Stimulated activated naive B cell treated with anti-CD40 and anti-IgM and Interleukin-4, amounts not matched to agents 10 μg/mL and 1 μg/mL and 100 μg/mL, for 72 hours (primary cell): ENCODE measurements around the gene ZSCAN2.

Experiments used
- ATAC-seq, 2 donors: fragments of 150-1000 bp; cut with Tn5 transposase; replicated peaks; 2 replicates each; pipeline ENCODE4 v1.10.0; 2021; ENCODE audit warnings: moderate library complexity in 1 of 2
- DNase-seq: peaks from one replicate; pipeline ENCODE4 v3.0.0; 2021
- H3K27ac Mint-ChIP-seq: one replicate; pipeline ENCODE4 v1.8.0; 2022; ENCODE audit warnings: mild to moderate bottlenecking, mixed read lengths
- H3K27me3 Mint-ChIP-seq, 2 donors: one replicate each; pipeline ENCODE4 v1.8.0; 2022; ENCODE audit warnings: mixed read lengths in 2 of 2
- H3K36me3 Mint-ChIP-seq, 2 donors: one replicate each; pipeline ENCODE4 v1.8.0; 2022; ENCODE audit warnings: mixed read lengths in 2 of 2, mild to moderate bottlenecking in 1 of 2
- H3K4me1 Mint-ChIP-seq, 2 donors: one replicate each; pipeline ENCODE4 v1.8.0; 2022; ENCODE audit warnings: mixed read lengths in 2 of 2, mild to moderate bottlenecking in 1 of 2
- H3K4me3 Mint-ChIP-seq, 2 donors: one replicate each; pipeline ENCODE4 v1.8.0; 2022; ENCODE audit warnings: mild to moderate bottlenecking in 2 of 2, mixed read lengths in 2 of 2, moderate library complexity in 1 of 2
- H3K9me3 Mint-ChIP-seq, 2 donors: one replicate each; pipeline ENCODE4 v1.8.0; 2022; ENCODE audit warnings: mixed read lengths in 2 of 2, mild to moderate bottlenecking in 1 of 2

ZSCAN2 gene

GRCh38 chr15:84658080-84658787 is 57.4 kb downstream of the ZSCAN2 start, which contains the start of gene NMB:
TSS of gene NMB (minus strand) at chr15:84658199. CDS start at chr15:84658152, 47 bp downstream.
- peak within 1 kb of the TSS; percentile 81 to 84 for H3K4me3 Mint-ChIP-seq
- no peaks in the 10 kb centered on the region for H3K9me3 Mint-ChIP-seq
- H3K4me1 Mint-ChIP-seq = peaks cover 22 to 48% of the 10 kb centered on the region in 2 donors

GRCh38 chr15:84658788-84659411 is 58.1 kb downstream of the ZSCAN2 start:
- DNase-seq (no peak), ATAC-seq (no peak)
- Mint-ChIP-seq H3K9me3 (no peaks in the 10 kb centered on the region), H3K4me1 (peaks cover 18 to 42% of the 10 kb centered on the region in 2 donors), H3K4me3 (peak overlapping the region; percentile 81 to 84), H3K27me3 (no peaks in the 10 kb centered on the region), H3K36me3 (peaks cover 11% of the 10 kb centered on the region in 2 donors), H3K27ac (peak overlapping the region; percentile 97)

More at GRCh38 chr15:84658080-84658787, 57.4 kb downstream of the ZSCAN2 start, which contains the start of gene NMB:
- Mint-ChIP-seq H3K36me3 (peaks cover 14% of the 10 kb centered on the region in 2 donors), H3K27ac (peak within 1 kb of the TSS; percentile 97), H3K27me3 (no peaks in the 10 kb centered on the region)
- ATAC-seq (peak; percentile 78 to 84), DNase-seq (peak; percentile 81)

GRCh38 chr15:84659904-84660781 is 59.3 kb downstream of the ZSCAN2 start:
- H3K27me3 Mint-ChIP-seq = no peaks in the 10 kb centered on the region
- H3K4me1 Mint-ChIP-seq = peaks cover 15 to 36% of the 10 kb centered on the region in 2 donors
- peaks cover 18 to 20% of the 10 kb centered on the region in 2 donors for H3K36me3 Mint-ChIP-seq
- peak overlapping the region in 1 of 2 donors; percentile 29 for H3K4me3 Mint-ChIP-seq
- ATAC-seq = no peak
- H3K27ac Mint-ChIP-seq = peak overlapping the region; percentile 62
- DNase-seq = no peak
- H3K9me3 Mint-ChIP-seq = no peaks in the 10 kb centered on the region

DNA sequence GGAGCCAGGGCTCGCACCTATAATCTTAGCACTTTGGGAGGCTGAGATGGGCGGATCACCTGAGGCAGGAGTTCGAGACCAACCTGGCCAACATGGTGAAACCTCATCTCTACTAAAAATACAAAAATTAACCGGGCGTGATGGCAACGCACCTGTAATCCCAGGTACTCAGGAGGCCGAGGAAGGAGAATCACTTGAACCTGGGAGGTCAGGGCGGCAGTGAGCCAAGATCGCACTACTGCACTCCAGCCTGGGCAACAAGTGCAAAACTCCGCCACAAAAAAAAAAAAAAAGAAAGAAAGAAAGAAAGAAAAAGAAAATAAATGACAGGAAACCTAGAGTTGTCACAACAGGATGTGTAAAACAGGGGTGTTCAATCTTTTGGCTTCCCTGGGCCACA is 60.2 kb downstream of the ZSCAN2 start:
- H3K4me1 Mint-ChIP-seq = peaks cover 15 to 32% of the 10 kb centered on the region in 2 donors
- no peak for ATAC-seq
- no peaks in the 10 kb centered on the region for H3K9me3 Mint-ChIP-seq
- peaks cover 20% of the 10 kb centered on the region in 2 donors for H3K36me3 Mint-ChIP-seq
- DNase-seq = no peak
- H3K27me3 Mint-ChIP-seq = no peaks in the 10 kb centered on the region
- no peak overlapping the region for H3K4me3 Mint-ChIP-seq
- no peak overlapping the region for H3K27ac Mint-ChIP-seq

- H3K9me3 Mint-ChIP-seq = no peaks in the 10 kb centered on the region
- H3K36me3 Mint-ChIP-seq = peaks cover 21 to 42% of the 10 kb centered on the region in 2 donors
- DNase-seq = no peak
- H3K4me3 Mint-ChIP-seq = no peak overlapping the region
- no peak for ATAC-seq
- peaks cover 8 to 12% of the 10 kb centered on the region in 2 donors for H3K4me1 Mint-ChIP-seq
- H3K27ac Mint-ChIP-seq = no peak overlapping the region
- H3K27me3 Mint-ChIP-seq = no peaks in the 10 kb centered on the region
Observed at GRCh38 chr15:84666373-84666772, 65.6 kb downstream of the ZSCAN2 start.

- no peak overlapping the region for H3K27ac Mint-ChIP-seq
- no peak for ATAC-seq
- H3K4me1 Mint-ChIP-seq = peaks cover 13 to 22% of the 10 kb centered on the region in 2 donors
- no peak for DNase-seq
- peaks cover 29 to 52% of the 10 kb centered on the region in 2 donors for H3K36me3 Mint-ChIP-seq
- H3K4me3 Mint-ChIP-seq = no peak overlapping the region
- no peaks in the 10 kb centered on the region for H3K9me3 Mint-ChIP-seq
- H3K27me3 Mint-ChIP-seq = no peaks in the 10 kb centered on the region
Observed at GRCh38 chr15:84668221-84668982, 67.6 kb downstream of the ZSCAN2 start.

GRCh38 chr15:84669726-84670125 is 68.9 kb downstream of the ZSCAN2 start:
- no peaks in the 10 kb centered on the region for H3K9me3 Mint-ChIP-seq
- no peak for DNase-seq
- ATAC-seq = no peak
- H3K4me1 Mint-ChIP-seq = peaks cover 13 to 22% of the 10 kb centered on the region in 2 donors
- peak overlapping the region; percentile 26 for H3K27ac Mint-ChIP-seq
- H3K27me3 Mint-ChIP-seq = no peaks in the 10 kb centered on the region
- no peak overlapping the region for H3K4me3 Mint-ChIP-seq
- peaks cover 26 to 47% of the 10 kb centered on the region in 2 donors for H3K36me3 Mint-ChIP-seq

- Mint-ChIP-seq H3K9me3 (no peaks in the 10 kb centered on the region), H3K4me3 (no peak overlapping the region), H3K4me1 (peaks cover 13 to 22% of the 10 kb centered on the region in 2 donors), H3K27ac (no peak overlapping the region), H3K27me3 (no peaks in the 10 kb centered on the region), H3K36me3 (peaks cover 27 to 44% of the 10 kb centered on the region in 2 donors)
- ATAC-seq (no peak), DNase-seq (no peak)
Observed at GRCh38 chr15:84671211-84671610, 70.4 kb downstream of the ZSCAN2 start.
